Tongue (tissue), 2 donors: ENCODE data around the gene PLPP7. TPM values are rescaled to one million over a fixed set of nuclear protein-coding genes. Genes with fewer than 3 reads are reported as not detected.

Experiments
- DNase-seq: peaks from one replicate; pipeline ENCODE4 v3.0.0-alpha.2; 2015
- total RNA-seq: library from RNA; depleted of rRNA; stranded (reverse); fragments of >200 nt; gene quantifications from one replicate; pipeline ENCODE4 v1.2.3, GENCODE V29; 2014

Gene PLPP7
- total RNA-seq, 1 donor from 2014 or later, result 81.3 TPM

DNA sequence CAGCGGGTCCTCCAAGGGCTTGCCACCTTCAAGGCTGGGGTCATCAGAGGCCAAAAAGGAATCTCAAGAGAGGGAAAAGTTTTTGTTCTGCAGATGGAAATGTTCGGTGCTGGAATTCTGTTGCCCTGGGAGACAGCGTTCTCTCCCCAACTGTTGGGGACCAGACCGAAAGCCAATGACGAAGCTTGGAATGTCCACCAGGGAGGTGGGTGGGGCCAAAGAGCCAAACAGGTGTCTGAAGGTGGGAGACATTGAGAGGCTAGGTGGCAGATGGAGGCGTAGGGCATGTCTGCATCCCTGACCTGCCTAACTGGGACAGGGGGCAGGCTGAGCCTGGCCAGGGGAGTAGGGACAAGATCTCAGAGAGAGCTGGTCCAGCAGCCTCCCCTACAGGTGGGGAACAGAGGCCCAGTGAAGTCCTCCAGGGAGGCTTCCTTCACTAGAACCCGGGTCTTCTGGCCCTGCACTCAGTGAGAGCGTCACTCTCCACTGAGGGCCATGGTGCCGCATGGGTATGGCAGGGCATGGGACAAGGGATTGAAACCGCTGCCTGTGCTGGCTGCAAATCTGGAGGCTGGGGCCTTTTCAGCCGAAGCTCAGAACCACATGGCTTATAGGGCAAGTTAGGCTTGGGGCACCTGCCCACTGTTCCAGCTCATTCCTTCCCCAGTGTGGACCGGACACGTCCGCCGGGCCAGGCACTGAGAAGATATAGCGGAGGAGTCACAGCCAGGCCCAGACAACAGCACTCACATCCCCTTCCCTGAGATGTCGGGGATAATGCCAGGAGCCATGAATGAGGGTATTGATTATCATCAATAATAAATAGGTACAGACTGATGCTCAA is 8.2 kb upstream of the PLPP7 start:
- no peak for DNase-seq

- DNase-seq, result no peak
Observed at GRCh38 chr9:131282175-131282574, 7.3 kb upstream of the PLPP7 start.

- DNase-seq, result peak; percentile 89
Observed at GRCh38 chr9:131282688-131283422, 6.7 kb upstream of the PLPP7 start.

GRCh38 chr9:131284856-131285255 is 4.7 kb upstream of the PLPP7 start:
- no peak for DNase-seq

DNA sequence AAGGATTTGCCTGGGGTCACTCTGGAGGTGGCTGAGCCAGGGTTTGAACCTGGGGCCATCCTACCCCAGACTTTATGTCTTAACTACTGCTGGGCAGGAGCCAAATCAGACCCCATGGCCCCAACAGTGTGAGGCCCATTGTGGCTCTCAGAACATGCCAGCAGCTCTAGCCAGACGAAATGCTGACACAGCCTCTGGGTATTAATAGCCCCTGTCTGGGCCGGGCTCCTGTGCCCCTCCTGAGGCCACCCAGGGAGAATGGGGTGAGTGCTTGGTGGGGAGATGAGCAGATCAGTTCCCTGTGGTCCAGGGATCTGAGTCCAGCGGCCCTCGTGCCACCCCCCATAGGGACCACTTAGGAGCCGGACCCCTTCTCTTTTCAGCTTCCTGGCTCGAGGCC is 2.2 kb upstream of the PLPP7 start:
- no peak for DNase-seq

GRCh38 chr9:131288217-131288616 is 1.3 kb upstream of the PLPP7 start:
- no peak for DNase-seq

DNA sequence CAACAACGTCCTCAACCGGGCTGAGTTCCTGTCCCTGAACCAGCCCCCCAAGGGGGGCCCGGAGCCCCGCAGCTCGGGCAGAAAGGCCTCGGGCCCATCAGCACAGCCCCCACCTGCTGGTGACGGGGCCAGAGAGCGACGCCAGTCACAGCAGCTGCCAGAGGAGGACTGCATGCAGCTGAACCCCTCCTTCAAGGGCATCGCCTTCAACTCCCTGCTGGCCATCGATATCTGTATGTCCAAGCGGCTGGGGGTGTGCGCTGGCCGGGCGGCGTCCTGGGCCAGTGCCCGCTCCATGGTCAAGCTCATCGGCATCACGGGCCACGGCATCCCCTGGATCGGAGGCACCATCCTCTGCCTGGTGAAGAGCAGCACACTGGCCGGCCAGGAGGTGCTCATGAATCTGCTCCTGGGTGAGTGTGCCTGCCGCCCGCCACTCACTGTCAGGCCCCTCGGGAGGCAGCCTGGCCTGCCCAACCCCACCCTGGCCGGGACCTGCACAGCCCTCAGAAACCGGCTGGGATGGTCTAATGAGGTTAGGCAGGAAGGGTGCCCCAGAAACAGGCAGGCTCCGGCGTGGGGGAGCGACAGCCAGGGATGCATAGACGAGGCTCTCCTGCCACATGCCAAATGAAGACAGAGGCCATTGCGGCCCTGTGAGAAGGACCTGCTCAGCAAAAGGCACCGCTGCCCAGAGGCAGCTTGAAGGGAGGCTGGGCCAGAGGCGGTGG is 678 bp downstream of the PLPP7 start:
- DNase-seq, result peak; percentile 79

- DNase-seq, result no peak
Observed at GRCh38 chr9:131290767-131291370, 1.3 kb downstream of the PLPP7 start.

DNA sequence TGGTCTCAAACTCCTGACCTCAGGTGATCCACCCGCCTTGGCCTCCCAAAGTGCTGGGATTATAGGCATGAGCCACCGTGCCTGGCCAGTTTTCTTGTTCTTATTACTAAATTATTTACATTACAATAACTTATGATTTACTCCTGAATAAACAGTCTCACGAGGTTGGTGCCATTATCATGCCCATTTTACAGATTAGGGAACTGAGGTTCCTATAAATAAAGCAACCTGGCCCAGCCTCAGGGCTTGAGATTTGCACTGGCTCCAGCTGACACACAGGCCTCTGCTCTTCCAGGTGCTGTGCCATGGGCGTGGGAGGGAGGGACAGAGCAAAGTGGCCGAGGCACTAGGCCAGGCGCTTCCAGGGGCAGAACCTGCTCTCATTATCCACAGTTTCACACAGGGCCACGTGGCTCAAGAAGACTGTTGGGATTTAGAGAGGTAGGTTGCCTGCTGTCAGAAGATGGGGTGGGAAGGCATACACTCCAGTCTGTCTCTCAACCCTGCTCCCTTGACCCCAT is 2.3 kb downstream of the PLPP7 start:
- no peak for DNase-seq

- no peak for DNase-seq
Observed at GRCh38 chr9:131292937-131293336, 3.4 kb downstream of the PLPP7 start.

DNA sequence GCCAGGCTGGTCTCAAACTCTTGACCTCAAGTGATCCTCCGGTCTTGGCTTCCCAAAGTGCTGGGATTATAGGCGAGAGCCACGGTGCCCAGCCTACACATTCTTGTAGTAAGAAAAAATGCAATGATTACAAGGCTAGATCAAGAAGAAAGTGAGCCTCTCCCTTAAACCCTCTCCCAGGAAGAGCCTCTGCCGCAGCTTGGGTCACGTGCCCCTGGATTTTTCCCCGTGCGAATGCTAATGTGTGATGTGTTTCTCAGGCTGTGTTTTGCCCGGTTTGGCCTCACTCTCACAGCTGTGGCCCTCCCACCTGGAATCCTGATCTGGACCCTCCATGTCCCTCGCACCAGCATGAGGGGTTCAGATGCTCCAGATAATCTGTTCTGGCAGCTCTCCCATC is 6.9 kb downstream of the PLPP7 start:
- no peak for DNase-seq

DNA sequence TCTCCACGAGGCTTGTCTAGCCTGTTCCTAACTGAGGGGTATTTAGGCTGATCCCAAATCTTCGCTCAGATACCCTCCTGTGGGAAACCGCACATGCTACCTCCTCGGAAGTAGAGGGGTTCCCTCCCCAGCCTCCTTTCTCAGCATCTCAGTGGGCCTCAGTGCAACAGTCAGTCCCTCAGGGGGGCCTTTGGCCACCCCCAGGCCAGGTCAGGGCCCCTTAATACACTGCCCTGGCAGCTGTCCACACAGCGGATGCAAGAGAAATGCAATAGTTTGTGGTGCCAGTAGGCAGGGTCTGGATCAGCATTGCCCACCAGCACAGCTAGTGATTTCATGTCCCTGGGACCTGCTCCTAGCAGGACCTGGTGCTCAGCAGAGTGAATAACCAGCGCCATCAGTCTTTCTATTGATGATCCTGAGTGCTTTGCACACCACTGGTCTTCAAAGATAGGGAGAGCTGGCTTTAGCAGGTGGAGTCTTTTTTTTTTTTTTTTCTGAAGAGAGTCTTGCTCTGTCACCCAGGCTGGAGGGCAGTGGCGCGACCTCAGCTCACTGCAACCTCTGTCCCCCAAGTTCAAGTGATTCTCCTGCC is 7.5 kb downstream of the PLPP7 start:
- no peak for DNase-seq

- no peak for DNase-seq
Observed at GRCh38 chr9:131297903-131298302, 8.4 kb downstream of the PLPP7 start.

- DNase-seq, result no peak
Observed at GRCh38 chr9:131298341-131298740, 8.8 kb downstream of the PLPP7 start.

- no peak for DNase-seq
Observed at GRCh38 chr9:131298816-131299215, 9.3 kb downstream of the PLPP7 start.

- DNase-seq, result peak; percentile 60
Observed at GRCh38 chr9:131299346-131299960, 9.9 kb downstream of the PLPP7 start.

DNA sequence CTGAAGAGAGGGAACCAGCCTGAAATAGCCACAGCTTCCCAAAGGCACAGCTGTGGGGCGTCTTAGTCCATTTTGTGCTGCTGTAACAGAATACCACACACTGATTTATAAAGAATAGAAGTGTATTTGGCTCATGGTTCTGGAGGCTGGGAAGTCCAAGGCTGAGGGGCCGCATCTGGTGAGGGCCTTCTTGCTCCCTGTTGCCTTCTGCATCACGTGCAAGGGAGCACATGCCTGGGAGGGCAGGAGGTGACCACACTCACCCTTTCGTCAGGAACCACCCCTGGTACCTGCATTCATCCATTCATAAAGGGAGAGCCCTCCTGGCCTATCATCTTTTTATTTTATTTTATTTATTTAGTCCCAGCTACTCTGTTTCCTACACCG is 10.4 kb downstream of the PLPP7 start:
- no peak for DNase-seq

GRCh38 chr9:131300444-131300843 is 10.9 kb downstream of the PLPP7 start:
- no peak for DNase-seq

- peak; percentile 41 for DNase-seq
Observed at GRCh38 chr9:131302244-131303075, 12.9 kb downstream of the PLPP7 start.
